ENCODE results near the gene BECN2. TPM values are rescaled to one million over a fixed set of nuclear protein-coding genes. Genes with fewer than 3 reads are reported as not detected.

Gene BECN2
- total RNA-seq, 4 donors from 2014 or later = not detected

GRCh38 chr1:241939798-241940197 lies 17.8 kb upstream of the BECN2 start:
- no peak for DNase-seq
- no peaks in the 10 kb centered on the region for H3K4me1 ChIP-seq
- no peak for TF ChIP-seq CTCF (IDR thresholded peaks at IDR 0.05)
- no peak for TF ChIP-seq POLR2A (IDR thresholded peaks at IDR 0.05)
- WGBS, 2 donors = 38 to 62% methylated on average over 1 of the region's 1 CpG
- no peaks in the 10 kb centered on the region for H3K9me3 ChIP-seq
- H3K27me3 ChIP-seq = no peaks in the 10 kb centered on the region
- intact Hi-C loops (cut with DNase I) = no loop called here
- H3K36me3 ChIP-seq = no peaks in the 10 kb centered on the region
- H3K27ac ChIP-seq = no peak overlapping the region
- no peak overlapping the region for H3K4me3 ChIP-seq

- H3K4me3 ChIP-seq = no peak overlapping the region
- H3K9me3 ChIP-seq = no peaks in the 10 kb centered on the region
- no peak for TF ChIP-seq POLR2A (IDR thresholded peaks at IDR 0.05)
- TF ChIP-seq CTCF (IDR thresholded peaks at IDR 0.05) = no peak
- H3K27me3 ChIP-seq = no peaks in the 10 kb centered on the region
- no peak for DNase-seq
- H3K27ac ChIP-seq = no peak overlapping the region
- intact Hi-C loops (cut with DNase I) = no loop called here
- H3K36me3 ChIP-seq = no peaks in the 10 kb centered on the region
- 71 to 76% methylated on average over 4 of the region's 4 CpGs for WGBS, 2 donors
- H3K4me1 ChIP-seq = no peaks in the 10 kb centered on the region
These were observed 14.8 kb upstream of the BECN2 start for GRCh38 chr1:241942738-241943137.

GRCh38 chr1:241944300-241944699 lies 13.3 kb upstream of the BECN2 start:
- Histone ChIP-seq H3K27me3 (peaks cover 0 to 5% (median 0%) of the 10 kb centered on the region in 4 donors), H3K27ac (no peak overlapping the region), H3K4me3 (peak overlapping the region in 1 of 4 donors; percentile 34), H3K36me3 (no peaks in the 10 kb centered on the region), H3K9me3 (no peaks in the 10 kb centered on the region), H3K4me1 (no peaks in the 10 kb centered on the region)
- intact Hi-C loops (cut with DNase I) = no loop called here
- TF ChIP-seq POLR2A (IDR thresholded peaks at IDR 0.05) (no peak), CTCF (IDR thresholded peaks at IDR 0.05) (no peak)
- no peak for DNase-seq
- WGBS, 2 donors = 76% methylated on average over 4 to 5 of the region's 5 CpGs

GRCh38 chr1:241947354-241947753 lies 10.2 kb upstream of the BECN2 start:
- 32 to 36% methylated on average over 6 of the region's 6 CpGs for WGBS, 2 donors
- Histone ChIP-seq H3K27me3 (peaks cover 0 to 5% (median 0%) of the 10 kb centered on the region in 4 donors), H3K4me1 (peaks cover 0 to 4% (median 3%) of the 10 kb centered on the region in 3 donors), H3K36me3 (no peaks in the 10 kb centered on the region), H3K27ac (no peak overlapping the region), H3K4me3 (no peak overlapping the region), H3K9me3 (no peaks in the 10 kb centered on the region)
- intact Hi-C loops (cut with DNase I) = no loop called here
- no peak for TF ChIP-seq POLR2A (IDR thresholded peaks at IDR 0.05)
- TF ChIP-seq CTCF (IDR thresholded peaks at IDR 0.05) = no peak
- no peak for DNase-seq

GRCh38 chr1:241950390-241950789 lies 7.2 kb upstream of the BECN2 start:
- Histone ChIP-seq H3K36me3 (no peaks in the 10 kb centered on the region), H3K27me3 (peaks cover 0 to 5% (median 0%) of the 10 kb centered on the region in 4 donors), H3K27ac (no peak overlapping the region), H3K9me3 (no peaks in the 10 kb centered on the region), H3K4me1 (peaks cover 0 to 4% (median 3%) of the 10 kb centered on the region in 3 donors), H3K4me3 (no peak overlapping the region)
- intact Hi-C loops (cut with DNase I) = no loop called here
- DNase-seq = no peak
- no peak for TF ChIP-seq POLR2A (IDR thresholded peaks at IDR 0.05)
- no peak for TF ChIP-seq CTCF (IDR thresholded peaks at IDR 0.05)
- 26 to 33% methylated on average over 5 of the region's 5 CpGs for WGBS, 2 donors

Measured in esophagus squamous epithelium (tissue), 5 donors.